ENCODE measurements around the gene KRTAP4-7. TPM values are rescaled to one million over a fixed set of nuclear protein-coding genes. Genes with fewer than 3 reads are reported as not detected.
"Not testable (repeated sequence)": the region's sequence is repeated elsewhere in the genome, so short reads cannot be mapped to it uniquely, and the experiment has no call there.

Gene KRTAP4-7
- total RNA-seq, 1 donor, result 0.72 TPM

GRCh38 chr17:41101586-41102259 lies 17.8 kb downstream of the KRTAP4-7 start, which contains the start of gene KRTAP4-16:
TSS of gene KRTAP4-16 (minus strand) at chr17:41102209. CDS start at chr17:41102209, 0 bp downstream.
- H3K4me2 ChIP-seq (ENCODE audit: insufficient read depth, low read length), result no peak within 1 kb of the TSS
- H3K4me1 ChIP-seq (ENCODE audit: insufficient read depth, low read length), result peaks cover 35% of the 10 kb centered on the region
- H3K27ac ChIP-seq (ENCODE audit: low read depth, low read length), result peak within 1 kb of the TSS; percentile 42
- H3K9me3 ChIP-seq (ENCODE audit: low read depth, low read length), result no peaks in the 10 kb centered on the region
- H3K4me3 ChIP-seq (ENCODE audit: insufficient read depth, low read length), result no peak within 1 kb of the TSS
- peak within 1 kb of the TSS; percentile 27 for H2AFZ ChIP-seq (ENCODE audit: low read length)
- TF ChIP-seq CTCF (IDR thresholded peaks at IDR 0.05; ENCODE audit: extremely low read depth, low read depth, low read length), result no peak
- no peaks in the 10 kb centered on the region for H3K79me2 ChIP-seq (ENCODE audit: insufficient read depth, low read length)
- no peaks in the 10 kb centered on the region for H3K36me3 ChIP-seq (ENCODE audit: insufficient read depth, low read length)
- H4K20me1 ChIP-seq (ENCODE audit: insufficient read depth, low read length), result no peaks in the 10 kb centered on the region
- no peaks in the 10 kb centered on the region for H3K27me3 ChIP-seq (ENCODE audit: insufficient read depth, low read length)
- DNase-seq (ENCODE audit: insufficient read length, low spot score, missing footprints), result no peak

- Histone ChIP-seq H3K27ac (ENCODE audit: low read depth, low read length) (no peak overlapping the region), H3K4me1 (ENCODE audit: insufficient read depth, low read length) (peaks cover 24% of the 10 kb centered on the region), H3K79me2 (ENCODE audit: insufficient read depth, low read length) (no peaks in the 10 kb centered on the region), H3K4me2 (ENCODE audit: insufficient read depth, low read length) (no peak overlapping the region), H3K9me3 (ENCODE audit: low read depth, low read length) (no peaks in the 10 kb centered on the region), H4K20me1 (ENCODE audit: insufficient read depth, low read length) (no peaks in the 10 kb centered on the region), H3K27me3 (ENCODE audit: insufficient read depth, low read length) (no peaks in the 10 kb centered on the region), H3K4me3 (ENCODE audit: insufficient read depth, low read length) (no peak overlapping the region), H2AFZ (ENCODE audit: low read length) (no peak overlapping the region), H3K36me3 (ENCODE audit: insufficient read depth, low read length) (no peaks in the 10 kb centered on the region)
- TF ChIP-seq CTCF (IDR thresholded peaks at IDR 0.05; ENCODE audit: extremely low read depth, low read depth, low read length), result no peak
- DNase-seq (ENCODE audit: insufficient read length, low spot score, missing footprints), result no peak
Observed at GRCh38 chr17:41103896-41104295, 19.9 kb downstream of the KRTAP4-7 start.

- H3K4me2 ChIP-seq (ENCODE audit: insufficient read depth, low read length); H3K9me3 ChIP-seq (ENCODE audit: low read depth, low read length): not testable (repeated sequence)
Observed at GRCh38 chr17:41104386-41105038, 20.6 kb downstream of the KRTAP4-7 start.

GRCh38 chr17:41105347-41105746 lies 21.4 kb downstream of the KRTAP4-7 start, which contains the start of gene KRTAP4-9:
TSS of gene KRTAP4-9 (plus strand) at chr17:41105389. CDS start at chr17:41105389, 0 bp downstream.
- Histone ChIP-seq H3K4me1 (ENCODE audit: insufficient read depth, low read length) (peaks cover 13% of the 10 kb centered on the region), H3K27ac (ENCODE audit: low read depth, low read length) (peak within 1 kb of the TSS; percentile 66)
- H4K20me1 ChIP-seq (ENCODE audit: insufficient read depth, low read length); H3K4me3 ChIP-seq (ENCODE audit: insufficient read depth, low read length); H3K4me2 ChIP-seq (ENCODE audit: insufficient read depth, low read length); H3K27me3 ChIP-seq (ENCODE audit: insufficient read depth, low read length); H3K36me3 ChIP-seq (ENCODE audit: insufficient read depth, low read length); H3K79me2 ChIP-seq (ENCODE audit: insufficient read depth, low read length); H3K9me3 ChIP-seq (ENCODE audit: low read depth, low read length); H2AFZ ChIP-seq (ENCODE audit: low read length); DNase-seq (ENCODE audit: insufficient read length, low spot score, missing footprints): not testable (repeated sequence)

More at GRCh38 chr17:41104386-41105038, 20.6 kb downstream of the KRTAP4-7 start:
- Histone ChIP-seq H3K4me1 (ENCODE audit: insufficient read depth, low read length) (peaks cover 20% of the 10 kb centered on the region), H3K27ac (ENCODE audit: low read depth, low read length) (peak overlapping the region; percentile 66)
- DNase-seq (ENCODE audit: insufficient read length, low spot score, missing footprints); H3K79me2 ChIP-seq (ENCODE audit: insufficient read depth, low read length); H2AFZ ChIP-seq (ENCODE audit: low read length); H4K20me1 ChIP-seq (ENCODE audit: insufficient read depth, low read length); H3K4me3 ChIP-seq (ENCODE audit: insufficient read depth, low read length); H3K36me3 ChIP-seq (ENCODE audit: insufficient read depth, low read length); H3K27me3 ChIP-seq (ENCODE audit: insufficient read depth, low read length): not testable (repeated sequence)
